GM18907 (cell line): ENCODE measurements around the gene HACL1.

ENCODE experiments used
- ATAC-seq: cut with Tn5 transposase; IDR thresholded peaks from one replicate; pipeline ENCODE4 v1.9.1; 2021; ENCODE audit warnings: mild to moderate bottlenecking, moderate library complexity; ENCODE audit not compliant: unreplicated experiment

Gene HACL1

DNA sequence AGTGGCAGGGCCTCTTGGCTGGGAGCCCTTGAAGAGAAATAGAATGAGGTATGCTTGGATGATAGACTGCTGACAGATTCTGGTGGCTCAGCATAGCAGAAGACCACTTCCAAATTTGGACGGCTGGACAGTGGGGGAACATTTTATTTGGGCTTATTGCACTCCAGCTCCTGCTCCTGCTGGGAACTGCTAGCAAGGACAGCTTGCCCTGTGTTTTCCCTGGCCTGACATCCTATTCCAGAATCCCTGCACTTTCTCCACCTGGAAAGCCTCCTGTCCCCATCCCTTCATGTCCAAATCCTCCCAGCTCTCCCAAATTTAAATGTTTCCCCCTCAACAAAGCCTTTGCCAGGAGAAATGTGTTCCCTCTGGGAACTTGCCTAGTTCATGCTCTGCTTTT is 70.0 kb downstream of the HACL1 start:
- no peak for ATAC-seq

DNA sequence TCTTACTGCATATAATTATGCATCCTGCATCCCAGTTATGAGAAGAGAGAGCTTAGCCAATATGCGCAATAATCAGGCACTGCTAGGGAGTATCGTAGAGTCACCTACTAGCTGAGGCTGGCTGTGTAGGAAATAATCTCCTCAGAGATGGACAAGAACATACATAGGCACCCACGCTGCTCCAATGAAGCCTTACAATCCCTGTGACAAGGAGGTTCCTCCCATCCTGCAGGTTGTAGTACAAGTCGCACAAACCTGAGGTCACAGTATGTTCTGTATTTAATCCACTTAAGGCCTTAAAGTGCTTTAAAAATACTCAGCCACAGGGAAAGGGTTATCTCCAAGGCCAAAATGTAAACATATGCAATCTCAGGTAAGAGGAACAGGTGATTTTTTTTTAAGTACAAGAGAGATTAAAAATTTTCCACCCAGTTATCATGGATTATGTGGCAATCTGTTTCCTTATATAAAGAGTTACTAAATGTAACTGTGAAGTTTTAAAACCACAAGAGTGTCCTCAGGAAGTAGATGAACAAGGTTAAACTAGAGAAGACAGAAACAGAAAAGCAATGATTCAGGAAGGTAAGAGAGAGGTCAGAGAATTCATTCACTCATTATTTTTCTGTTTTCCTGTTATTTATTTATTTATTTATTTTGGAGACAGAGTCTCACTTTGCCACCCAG is 72.4 kb downstream of the HACL1 start:
- ATAC-seq = no peak

DNA sequence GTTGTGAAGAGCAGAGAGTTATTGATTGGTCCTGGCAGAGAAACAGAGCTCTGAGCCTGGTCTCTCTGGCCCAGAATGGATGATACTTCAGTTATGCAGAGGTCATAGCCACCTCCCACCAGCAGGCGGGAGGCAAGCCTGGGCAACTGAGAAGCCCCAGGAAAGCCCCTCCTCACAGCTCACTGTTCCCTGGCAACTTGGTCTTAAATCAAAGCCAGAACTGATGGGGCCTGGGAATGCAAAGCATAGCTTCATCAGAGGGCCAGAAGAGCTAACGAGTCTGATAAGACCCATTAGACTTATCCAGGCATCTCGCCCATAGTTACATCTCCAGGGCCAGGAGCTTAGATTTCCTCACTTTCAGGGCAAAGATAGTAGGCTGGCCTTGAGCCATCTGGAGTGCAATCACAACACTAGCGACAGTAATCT is 74.3 kb downstream of the HACL1 start:
- ATAC-seq = no peak

DNA sequence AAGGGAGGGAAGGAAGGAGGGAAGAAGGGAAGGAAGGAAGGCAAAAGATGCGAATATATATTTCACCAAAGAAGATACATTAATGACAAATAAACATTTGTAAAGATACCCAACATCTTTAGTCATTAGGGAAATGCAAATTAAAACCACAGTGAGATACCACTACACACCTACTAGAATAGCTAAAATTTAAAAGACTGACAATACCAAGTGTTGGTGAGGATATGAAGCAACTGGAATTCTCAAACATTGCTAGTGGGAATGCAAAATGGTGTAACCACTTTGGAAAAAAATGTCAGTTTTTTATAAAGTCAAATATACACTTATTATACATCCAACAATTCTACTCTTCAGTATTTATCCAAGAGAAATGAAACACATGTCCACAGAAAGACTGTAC is 75.6 kb downstream of the HACL1 start:
- no peak for ATAC-seq

DNA sequence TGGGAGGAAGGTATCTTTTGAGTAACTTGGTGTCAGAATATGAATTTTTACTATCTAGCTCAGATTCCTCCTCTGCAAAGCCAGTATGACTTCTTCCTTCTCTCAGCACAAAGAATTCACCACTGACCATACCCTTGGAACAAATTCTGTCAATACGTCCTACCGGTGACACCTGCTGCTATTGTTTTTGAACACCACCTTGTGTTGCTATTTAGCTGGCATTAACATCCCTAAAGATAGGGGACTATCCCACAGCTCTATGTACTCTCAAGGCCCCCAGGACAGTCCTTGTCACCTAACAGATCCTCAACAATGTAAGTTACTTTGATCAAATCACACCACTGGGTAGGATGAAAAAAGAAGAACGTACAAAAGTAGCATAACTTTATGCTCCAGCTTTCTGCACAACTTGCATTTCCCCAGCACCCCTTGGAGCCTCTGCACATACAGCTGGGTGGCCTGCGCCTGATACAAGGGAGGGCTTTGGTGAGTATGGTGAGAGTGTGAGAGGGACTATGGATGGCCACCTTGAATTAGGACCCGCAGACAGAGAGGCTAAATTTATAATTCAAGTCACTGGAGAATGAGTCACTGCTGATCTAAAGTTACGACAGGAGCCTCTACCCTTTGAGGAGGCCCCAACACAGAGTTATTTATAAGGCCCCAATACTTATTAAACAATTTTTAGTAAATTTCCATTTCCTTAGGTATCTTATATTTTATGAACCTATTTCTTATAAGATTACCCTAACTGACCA is 77.5 kb downstream of the HACL1 start:
- ATAC-seq = no peak

DNA sequence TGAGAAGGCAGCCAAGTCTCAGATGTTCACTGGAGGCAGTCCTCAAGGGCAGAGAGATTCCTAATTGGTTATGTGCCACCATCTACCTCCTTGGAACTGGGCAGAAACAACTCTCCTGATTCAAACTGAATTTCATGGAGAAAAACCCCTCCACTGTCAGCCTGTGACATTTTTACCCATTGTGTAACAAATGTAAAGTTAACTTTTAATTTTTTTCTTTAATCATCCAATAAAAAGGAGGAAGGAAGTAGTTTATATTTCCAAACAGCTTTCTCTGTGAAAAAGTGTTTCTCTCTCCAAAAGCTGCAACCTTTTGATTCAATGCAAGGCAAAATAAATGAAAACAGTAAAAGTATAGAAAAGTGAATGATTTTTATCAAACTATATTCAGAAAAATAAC is 79.4 kb downstream of the HACL1 start:
- ATAC-seq = no peak

DNA sequence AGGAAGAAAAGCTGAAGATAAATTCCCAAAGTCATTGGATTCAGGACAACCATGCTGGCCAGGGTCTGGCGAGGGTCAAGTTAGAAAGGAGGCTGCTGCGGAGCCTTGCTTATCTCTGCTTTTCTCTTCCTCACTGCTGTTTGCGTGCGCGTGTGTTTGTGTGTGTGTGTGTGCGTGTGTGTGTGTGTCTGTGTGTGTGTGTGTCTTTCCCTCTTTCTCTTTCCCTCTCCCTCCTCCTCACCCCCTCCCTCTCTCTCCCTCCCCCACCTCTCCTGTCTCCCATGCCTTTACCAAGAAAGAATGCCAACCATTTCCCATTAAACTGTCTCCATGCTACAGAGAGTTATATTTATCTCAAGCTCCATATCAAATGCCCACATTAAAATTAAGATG is 79.8 kb downstream of the HACL1 start, which contains the start of gene COLQ:
COLQ (minus strand) TSS at position 134 of the 393 bp plus-strand sequence; CDS start at position 53, 81 bp downstream.
- no peak for ATAC-seq

DNA sequence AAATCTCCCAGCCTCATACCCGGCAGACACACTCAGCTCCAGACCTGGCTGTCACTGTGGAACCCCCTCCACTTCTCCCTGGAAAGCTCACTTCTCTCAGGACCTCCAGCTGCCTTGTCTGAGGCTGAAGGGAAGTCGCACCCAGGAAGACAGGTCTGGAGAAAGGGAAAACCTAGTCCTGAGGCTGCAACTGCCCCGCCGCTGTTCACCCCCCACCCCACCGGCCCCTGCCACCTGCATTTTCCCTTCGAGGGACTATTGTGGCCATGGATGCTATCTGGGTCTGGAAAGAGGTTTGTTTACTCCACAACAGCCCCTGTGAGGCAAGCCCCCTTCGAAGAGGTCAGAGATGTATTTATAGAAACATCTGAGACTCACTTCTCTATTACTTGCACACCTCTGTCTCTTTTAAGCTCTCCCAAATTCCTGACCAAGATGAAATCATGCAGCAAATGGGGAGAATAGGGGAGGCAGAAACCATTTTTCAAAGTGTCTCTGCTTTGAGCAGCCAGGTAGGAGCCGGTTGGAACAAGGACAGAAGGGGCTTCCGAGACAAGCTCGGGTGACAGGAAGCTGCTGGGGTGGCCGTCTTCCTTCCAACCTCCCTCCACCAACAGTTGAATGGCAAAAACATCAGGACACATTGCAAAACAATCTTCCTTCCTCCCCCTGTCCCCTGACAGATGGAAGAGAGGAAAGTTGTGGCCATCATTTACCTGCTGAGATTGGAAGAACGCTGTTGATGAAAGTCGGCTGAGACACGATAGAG is 80.4 kb downstream of the HACL1 start:
- ATAC-seq = no peak

DNA sequence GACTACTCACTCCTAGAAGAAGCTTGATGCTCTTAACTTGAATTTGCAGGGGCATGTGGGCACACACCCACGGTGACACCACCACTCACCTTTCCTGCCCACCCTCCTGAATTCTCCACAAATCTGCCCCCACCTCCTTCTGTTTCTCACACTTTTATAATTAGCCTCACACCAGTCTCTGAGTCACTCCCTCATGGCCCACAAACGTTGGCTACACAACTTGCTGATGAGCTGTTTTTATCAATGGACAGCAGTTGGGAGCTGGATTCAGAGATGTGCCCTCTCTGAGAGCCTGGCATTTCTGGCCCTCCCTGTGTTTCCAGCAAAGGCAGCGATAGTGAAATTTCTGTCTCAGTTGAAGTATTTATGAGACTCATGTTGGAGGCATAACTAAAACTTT is 81.2 kb downstream of the HACL1 start:
- no peak for ATAC-seq

DNA sequence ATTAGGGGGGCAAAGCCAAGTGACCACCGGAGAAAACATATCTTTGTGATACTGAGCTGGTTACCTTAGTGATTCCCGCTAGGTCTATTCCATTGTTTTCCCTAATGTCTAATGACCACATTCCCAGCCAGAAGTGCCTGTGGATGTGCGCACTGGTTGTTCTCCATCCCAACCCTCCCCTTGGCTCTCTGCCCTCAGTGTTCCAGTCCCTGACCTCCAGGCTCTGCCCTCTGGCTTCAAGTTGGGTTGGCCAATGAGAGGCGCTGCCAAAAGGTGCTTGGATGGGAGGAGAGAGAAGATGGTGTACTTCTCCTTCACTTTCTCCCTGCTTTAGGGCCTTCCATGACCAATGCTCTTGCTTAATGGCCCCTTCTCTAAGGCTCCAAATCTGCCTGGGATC is 82.3 kb downstream of the HACL1 start:
- no peak for ATAC-seq

DNA sequence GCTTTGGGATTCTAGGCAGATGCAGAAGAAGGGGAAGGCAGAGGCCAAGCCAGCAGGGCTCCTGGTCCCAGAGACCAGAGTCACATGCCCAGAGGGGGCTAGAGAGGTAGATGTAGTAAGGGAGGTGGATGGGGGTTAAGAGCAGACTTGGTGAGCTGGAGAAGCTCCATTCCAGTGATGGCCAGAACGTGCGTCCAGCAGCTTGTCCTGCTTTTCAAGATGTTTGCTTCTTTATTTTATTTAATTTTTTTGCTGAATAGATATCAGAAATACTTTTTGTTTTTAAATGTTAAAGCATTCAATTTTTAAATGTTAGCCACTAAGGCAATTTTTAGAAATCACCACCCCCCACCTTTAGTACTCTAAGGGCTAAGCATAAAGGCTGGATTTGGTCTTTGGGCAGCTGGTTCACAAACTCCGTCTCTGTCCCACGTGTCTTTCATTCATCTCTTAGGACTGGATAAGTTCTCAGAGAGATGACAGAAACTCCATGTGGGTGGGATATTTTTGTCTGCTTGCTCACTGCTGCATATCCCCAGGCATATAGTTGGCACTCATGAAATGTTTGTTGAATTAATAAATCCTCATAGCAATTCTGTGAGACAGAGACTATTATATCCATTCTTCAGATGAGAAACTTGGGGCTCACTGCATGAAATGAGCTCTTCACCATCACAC is 86.6 kb downstream of the HACL1 start:
- ATAC-seq = no peak

DNA sequence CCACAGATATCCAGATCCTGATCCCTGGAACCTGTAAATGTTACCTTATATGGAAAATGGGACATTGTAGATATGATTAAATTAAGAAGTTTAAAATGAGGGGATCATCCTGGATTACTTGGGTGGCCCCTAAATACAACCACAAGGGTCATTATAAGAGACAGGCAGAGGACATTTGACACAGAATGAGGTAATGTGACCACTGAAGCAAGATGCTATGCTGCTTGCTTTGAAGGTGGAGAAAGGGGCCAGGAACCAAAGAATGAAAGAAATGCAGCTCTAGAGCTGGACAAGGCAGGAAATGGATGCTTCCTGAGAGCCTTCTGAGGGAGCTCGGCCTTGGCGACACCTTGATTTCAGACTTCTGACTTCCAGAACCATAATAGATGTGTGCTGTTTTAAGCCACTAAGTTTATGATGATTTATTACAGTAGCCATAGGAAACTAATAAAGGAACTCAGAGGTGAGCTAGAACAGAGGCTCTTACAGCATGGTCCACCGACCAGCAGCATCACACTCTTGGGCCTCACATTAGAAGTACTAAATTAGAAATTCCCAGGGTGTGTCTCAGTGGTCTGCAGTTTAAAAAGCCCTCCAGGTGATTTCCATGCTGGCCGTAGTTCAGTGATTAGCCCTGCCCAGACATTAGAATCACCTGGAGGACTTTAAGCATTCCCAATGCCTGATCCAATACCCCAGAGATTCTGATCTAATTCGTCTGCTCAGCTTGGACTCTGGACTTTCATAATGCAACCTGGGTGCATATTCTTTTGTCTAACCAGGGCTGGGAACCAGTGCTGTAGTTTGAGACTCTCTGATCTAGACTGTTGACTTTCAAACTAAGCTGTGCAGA is 87.3 kb downstream of the HACL1 start:
- no peak for ATAC-seq

DNA sequence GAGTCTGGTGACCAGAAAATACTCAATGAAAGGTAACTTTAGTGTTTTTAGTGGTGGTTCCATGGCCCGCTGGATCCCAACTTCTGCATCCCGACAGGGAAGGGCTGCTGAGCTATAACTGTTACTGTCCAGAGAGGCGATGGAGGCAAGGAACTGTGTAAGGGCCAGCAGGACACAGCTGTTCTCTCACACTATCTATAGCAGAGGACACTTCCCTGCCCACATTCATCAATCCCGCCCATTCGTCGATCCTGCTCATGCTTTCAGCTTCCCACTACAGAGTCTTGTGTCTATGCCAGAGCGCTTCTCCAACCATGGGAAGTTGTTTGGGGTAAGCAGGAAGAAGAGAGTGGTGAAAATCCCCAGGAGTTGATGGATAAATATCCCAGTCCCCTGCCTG is 88.3 kb downstream of the HACL1 start:
- no peak for ATAC-seq

DNA sequence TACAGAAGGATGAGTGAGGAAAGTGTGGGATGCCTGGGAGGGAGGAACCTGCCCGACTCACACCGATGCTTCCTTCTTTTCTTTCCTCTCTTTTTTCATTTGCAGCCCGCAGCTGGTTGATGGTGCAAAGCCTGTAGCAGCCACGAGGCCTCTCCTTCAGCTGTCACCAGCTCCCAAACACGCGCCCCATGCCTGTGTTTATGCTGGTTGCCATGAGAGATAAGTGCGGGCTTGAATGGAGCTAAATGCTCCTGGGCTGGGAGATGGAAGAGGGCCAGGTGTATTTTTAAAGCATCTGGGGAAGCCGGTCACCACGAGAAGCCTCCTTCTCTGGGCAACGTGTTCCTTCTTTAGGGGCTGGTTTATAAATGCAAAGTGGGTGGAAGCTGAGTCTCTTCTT is 89.2 kb downstream of the HACL1 start:
- ATAC-seq = no peak

DNA sequence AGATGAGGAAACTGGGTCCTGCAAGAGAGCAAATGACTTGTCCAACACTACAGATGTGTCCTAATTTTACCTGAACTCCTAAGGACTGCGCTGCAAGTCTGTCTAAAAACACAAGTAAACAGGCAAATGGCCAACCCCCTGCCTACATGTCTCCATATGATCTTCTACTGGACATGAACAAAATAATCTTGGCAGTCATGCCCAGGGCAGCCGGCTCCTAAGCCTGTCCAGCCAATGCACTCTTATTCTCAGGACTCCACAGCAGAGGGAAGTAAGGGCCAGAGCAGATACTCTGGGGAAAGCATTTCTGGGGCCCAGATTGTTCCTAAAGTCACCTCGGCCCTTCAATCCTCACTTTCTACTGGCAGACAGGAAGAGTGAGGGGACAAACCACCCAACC is 90.2 kb downstream of the HACL1 start:
- no peak for ATAC-seq
